K562 (cell line): ENCODE measurements around the gene RAB43. TPM values are rescaled to one million over a fixed set of nuclear protein-coding genes. Genes with fewer than 3 reads are reported as not detected.

Source experiments
- BCOR ChIP-seq: fragments of 450-650 bp; IDR thresholded peaks from 2 replicates; pipeline ENCODE4 v1.6.1; 2016
- CBX1 ChIP-seq: sonication (generic); IDR thresholded peaks from 2 replicates; pipeline ENCODE4 v1.6.1; 2016; ENCODE audit warnings: antibody characterized with exemption, low read depth, mild to moderate bottlenecking
- HNRNPLL ChIP-seq: fragments of 200-400 bp; formaldehyde crosslinking; IDR thresholded peaks from 2 replicates; pipeline ENCODE4 v1.6.1; 2017; ENCODE audit warnings: low read length, low read depth, mild to moderate bottlenecking; ENCODE audit not compliant: poor library complexity, severe bottlenecking
- MXI1 ChIP-seq: IDR thresholded peaks from 2 replicates; pipeline ENCODE4 v1.6.1; 2011; ENCODE audit warnings: low read depth, mild to moderate bottlenecking, improper control_type of control experiment, low read length
- NRF1 ChIP-seq, 2 experiments: fragments of 450-650 bp; IDR thresholded peaks in 1 of 2; conservative IDR thresholded peaks in 1 of 2; 2 replicates each; pipeline ENCODE4 v1.6.1; 2014; ENCODE audit warnings: mild to moderate bottlenecking in 2 of 2
- RBM25 ChIP-seq: fragments of 200-400 bp; formaldehyde crosslinking; IDR thresholded peaks from 2 replicates; pipeline ENCODE4 v1.6.1; 2018; ENCODE audit warnings: low read length, low read depth, moderate library complexity; ENCODE audit not compliant: severe bottlenecking
- RCOR1 ChIP-seq, 2 experiments: IDR thresholded peaks; 2 replicates each; pipeline ENCODE4 v1.6.1; 2012; ENCODE audit warnings: low read depth in 2 of 2, low read length in 2 of 2, borderline replicate concordance in 1 of 2, improper control_type of control experiment in 1 of 2
- SMARCA5 ChIP-seq: fragments of 450-650 bp; IDR thresholded peaks from 2 replicates; pipeline ENCODE4 v1.6.1; 2016
- SNRNP70 ChIP-seq: fragments of 200-400 bp; formaldehyde crosslinking; optimal IDR thresholded peaks from 2 replicates; pipeline ENCODE3; 2017; ENCODE audit warnings: low read depth, low read length
- TCFL5 ChIP-seq: fragments of 250-450 bp; sonication (Bioruptor Pico); conservative IDR thresholded peaks from 2 replicates; pipeline ENCODE4 v1.6.1; 2021; ENCODE audit warnings: mild to moderate bottlenecking, moderate library complexity, matching md5 sums
- ZC3H4 ChIP-seq: sonication (generic); formaldehyde crosslinking; IDR thresholded peaks from 2 replicates; pipeline ENCODE4 v1.9.0; 2021; ENCODE audit warnings: missing genetic modification reagents, borderline replicate concordance
- ZC3H8 ChIP-seq: fragments of 450-650 bp; IDR thresholded peaks from 2 replicates; pipeline ENCODE4 v1.6.1; 2017
- ZNF165 ChIP-seq: fragments of 250-450 bp; sonication (Bioruptor Pico); IDR thresholded peaks from 2 replicates; pipeline ENCODE4 v1.4.0; 2020; ENCODE audit warnings: borderline replicate concordance
- ZNF212 ChIP-seq: fragments of 450-650 bp; formaldehyde crosslinking; IDR thresholded peaks from 2 replicates; pipeline ENCODE4 v1.4.0; 2020; ENCODE audit warnings: mild to moderate bottlenecking
- ZNF41 ChIP-seq: fragments of 250-450 bp; sonication (Bioruptor Pico); conservative IDR thresholded peaks from 2 replicates; pipeline ENCODE4 v1.4.0; 2020; ENCODE audit warnings: mild to moderate bottlenecking
- polyA plus RNA-seq, 8 experiments: library from polyadenylated mRNA; depleted of rRNA in 4 of 8; stranded (reverse) in 5 of 8; unstranded in 3 of 8; fragments of >200 nt; fragmentation: Nextera tagmentation in 2 of 8; fragmentation: Illumina TruSeq in 1 of 8; extraction: Ambion mirVana in 2 of 8; extraction: Trizol in 1 of 8; gene quantifications; 2 replicates each; pipeline versions ENCODE4 v1.2.1 to v1.2.3, GENCODE V29; 2011 to 2014; ENCODE audit warnings: inconsistent platforms in 1 of 8, missing spikeins in 1 of 8
- total RNA-seq, 7 experiments: library from RNA; depleted of rRNA in 6 of 7; stranded (reverse); fragments of >200 nt in 6 of 7; fragmentation: Illumina TruSeq in 2 of 7; extraction: Trizol in 2 of 7; gene quantifications; 2 replicates each; pipeline versions ENCODE4 v1.2.1 to v1.2.3, GENCODE V29; 2011 to 2021; ENCODE audit warnings: low replicate concordance in 1 of 7
- TF ChIP-seq, protein P1 (sequence below): fragments of 200-600 bp; sonication (generic); IDR thresholded peaks from one replicate; pipeline ENCODE4 v1.6.1; 2012; ENCODE audit warnings: mild to moderate bottlenecking, low read depth, low read length, inconsistent platforms
- TF ChIP-seq, protein P2 (sequence below): fragments of 450-650 bp; formaldehyde crosslinking; IDR thresholded peaks from 2 replicates; pipeline ENCODE4 v1.4.0; 2020; ENCODE audit warnings: mild to moderate bottlenecking, moderate library complexity

The RAB43 gene
- total and polyA plus RNA-seq, 9 of the 15 experiments (the other 6 are each of a cell fraction or from before 2014, with no cell fraction given), result 0.04 to 6.8 (median 1.7) TPM; not detected in 2

DNA sequence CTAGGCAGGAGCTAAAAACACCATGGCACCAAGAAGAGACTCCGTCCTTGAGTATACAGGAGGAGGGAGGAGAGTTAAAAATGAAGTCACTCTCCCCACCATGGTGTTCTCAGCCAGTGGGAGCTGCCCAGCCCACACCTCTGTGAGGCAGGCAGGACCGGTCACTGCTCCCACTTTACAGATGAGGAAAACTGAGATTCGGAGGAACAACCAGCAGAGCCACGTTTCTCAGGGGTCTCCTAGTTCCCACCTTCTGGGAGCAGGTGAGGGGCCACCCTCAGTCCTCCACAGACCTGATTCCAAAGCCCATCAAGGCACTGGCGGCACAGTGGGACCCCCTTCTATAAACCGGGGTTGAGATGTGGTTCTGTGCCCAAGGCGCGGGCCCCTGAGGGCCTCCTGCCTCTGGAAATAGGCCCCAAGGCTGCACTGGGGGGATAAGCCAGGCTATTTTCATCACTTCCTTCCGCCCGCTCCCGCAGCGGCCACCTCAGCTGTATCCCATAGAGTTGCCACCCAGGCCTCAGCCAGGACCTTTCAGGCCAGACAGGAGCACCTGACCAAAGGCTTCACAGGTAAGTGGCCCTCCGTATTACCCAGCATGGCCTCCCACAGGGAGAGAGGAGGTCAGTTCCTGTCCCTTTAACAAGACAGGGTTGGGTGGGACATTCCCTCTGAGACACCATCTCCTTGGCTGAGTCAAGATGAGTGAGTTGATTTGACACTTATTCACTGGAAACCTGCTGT, 61.2 kb downstream of the RAB43 start, which contains the start of gene GP9 (continued):
- TF ChIP-seq, protein P1, sequence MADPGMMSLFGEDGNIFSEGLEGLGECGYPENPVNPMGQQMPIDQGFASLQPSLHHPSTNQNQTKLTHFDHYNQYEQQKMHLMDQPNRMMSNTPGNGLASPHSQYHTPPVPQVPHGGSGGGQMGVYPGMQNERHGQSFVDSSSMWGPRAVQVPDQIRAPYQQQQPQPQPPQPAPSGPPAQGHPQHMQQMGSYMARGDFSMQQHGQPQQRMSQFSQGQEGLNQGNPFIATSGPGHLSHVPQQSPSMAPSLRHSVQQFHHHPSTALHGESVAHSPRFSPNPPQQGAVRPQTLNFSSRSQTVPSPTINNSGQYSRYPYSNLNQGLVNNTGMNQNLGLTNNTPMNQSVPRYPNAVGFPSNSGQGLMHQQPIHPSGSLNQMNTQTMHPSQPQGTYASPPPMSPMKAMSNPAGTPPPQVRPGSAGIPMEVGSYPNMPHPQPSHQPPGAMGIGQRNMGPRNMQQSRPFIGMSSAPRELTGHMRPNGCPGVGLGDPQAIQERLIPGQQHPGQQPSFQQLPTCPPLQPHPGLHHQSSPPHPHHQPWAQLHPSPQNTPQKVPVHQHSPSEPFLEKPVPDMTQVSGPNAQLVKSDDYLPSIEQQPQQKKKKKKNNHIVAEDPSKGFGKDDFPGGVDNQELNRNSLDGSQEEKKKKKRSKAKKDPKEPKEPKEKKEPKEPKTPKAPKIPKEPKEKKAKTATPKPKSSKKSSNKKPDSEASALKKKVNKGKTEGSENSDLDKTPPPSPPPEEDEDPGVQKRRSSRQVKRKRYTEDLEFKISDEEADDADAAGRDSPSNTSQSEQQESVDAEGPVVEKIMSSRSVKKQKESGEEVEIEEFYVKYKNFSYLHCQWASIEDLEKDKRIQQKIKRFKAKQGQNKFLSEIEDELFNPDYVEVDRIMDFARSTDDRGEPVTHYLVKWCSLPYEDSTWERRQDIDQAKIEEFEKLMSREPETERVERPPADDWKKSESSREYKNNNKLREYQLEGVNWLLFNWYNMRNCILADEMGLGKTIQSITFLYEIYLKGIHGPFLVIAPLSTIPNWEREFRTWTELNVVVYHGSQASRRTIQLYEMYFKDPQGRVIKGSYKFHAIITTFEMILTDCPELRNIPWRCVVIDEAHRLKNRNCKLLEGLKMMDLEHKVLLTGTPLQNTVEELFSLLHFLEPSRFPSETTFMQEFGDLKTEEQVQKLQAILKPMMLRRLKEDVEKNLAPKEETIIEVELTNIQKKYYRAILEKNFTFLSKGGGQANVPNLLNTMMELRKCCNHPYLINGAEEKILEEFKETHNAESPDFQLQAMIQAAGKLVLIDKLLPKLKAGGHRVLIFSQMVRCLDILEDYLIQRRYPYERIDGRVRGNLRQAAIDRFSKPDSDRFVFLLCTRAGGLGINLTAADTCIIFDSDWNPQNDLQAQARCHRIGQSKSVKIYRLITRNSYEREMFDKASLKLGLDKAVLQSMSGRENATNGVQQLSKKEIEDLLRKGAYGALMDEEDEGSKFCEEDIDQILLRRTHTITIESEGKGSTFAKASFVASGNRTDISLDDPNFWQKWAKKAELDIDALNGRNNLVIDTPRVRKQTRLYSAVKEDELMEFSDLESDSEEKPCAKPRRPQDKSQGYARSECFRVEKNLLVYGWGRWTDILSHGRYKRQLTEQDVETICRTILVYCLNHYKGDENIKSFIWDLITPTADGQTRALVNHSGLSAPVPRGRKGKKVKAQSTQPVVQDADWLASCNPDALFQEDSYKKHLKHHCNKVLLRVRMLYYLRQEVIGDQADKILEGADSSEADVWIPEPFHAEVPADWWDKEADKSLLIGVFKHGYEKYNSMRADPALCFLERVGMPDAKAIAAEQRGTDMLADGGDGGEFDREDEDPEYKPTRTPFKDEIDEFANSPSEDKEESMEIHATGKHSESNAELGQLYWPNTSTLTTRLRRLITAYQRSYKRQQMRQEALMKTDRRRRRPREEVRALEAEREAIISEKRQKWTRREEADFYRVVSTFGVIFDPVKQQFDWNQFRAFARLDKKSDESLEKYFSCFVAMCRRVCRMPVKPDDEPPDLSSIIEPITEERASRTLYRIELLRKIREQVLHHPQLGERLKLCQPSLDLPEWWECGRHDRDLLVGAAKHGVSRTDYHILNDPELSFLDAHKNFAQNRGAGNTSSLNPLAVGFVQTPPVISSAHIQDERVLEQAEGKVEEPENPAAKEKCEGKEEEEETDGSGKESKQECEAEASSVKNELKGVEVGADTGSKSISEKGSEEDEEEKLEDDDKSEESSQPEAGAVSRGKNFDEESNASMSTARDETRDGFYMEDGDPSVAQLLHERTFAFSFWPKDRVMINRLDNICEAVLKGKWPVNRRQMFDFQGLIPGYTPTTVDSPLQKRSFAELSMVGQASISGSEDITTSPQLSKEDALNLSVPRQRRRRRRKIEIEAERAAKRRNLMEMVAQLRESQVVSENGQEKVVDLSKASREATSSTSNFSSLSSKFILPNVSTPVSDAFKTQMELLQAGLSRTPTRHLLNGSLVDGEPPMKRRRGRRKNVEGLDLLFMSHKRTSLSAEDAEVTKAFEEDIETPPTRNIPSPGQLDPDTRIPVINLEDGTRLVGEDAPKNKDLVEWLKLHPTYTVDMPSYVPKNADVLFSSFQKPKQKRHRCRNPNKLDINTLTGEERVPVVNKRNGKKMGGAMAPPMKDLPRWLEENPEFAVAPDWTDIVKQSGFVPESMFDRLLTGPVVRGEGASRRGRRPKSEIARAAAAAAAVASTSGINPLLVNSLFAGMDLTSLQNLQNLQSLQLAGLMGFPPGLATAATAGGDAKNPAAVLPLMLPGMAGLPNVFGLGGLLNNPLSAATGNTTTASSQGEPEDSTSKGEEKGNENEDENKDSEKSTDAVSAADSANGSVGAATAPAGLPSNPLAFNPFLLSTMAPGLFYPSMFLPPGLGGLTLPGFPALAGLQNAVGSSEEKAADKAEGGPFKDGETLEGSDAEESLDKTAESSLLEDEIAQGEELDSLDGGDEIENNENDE, result no peak
- TF ChIP-seq, protein P2, sequence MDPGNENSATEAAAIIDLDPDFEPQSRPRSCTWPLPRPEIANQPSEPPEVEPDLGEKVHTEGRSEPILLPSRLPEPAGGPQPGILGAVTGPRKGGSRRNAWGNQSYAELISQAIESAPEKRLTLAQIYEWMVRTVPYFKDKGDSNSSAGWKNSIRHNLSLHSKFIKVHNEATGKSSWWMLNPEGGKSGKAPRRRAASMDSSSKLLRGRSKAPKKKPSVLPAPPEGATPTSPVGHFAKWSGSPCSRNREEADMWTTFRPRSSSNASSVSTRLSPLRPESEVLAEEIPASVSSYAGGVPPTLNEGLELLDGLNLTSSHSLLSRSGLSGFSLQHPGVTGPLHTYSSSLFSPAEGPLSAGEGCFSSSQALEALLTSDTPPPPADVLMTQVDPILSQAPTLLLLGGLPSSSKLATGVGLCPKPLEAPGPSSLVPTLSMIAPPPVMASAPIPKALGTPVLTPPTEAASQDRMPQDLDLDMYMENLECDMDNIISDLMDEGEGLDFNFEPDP (CRISPR knock-in tag), result no peak
- TF ChIP-seq TCFL5 (CRISPR knock-in tag), result no peak
- no peak for TF ChIP-seq MXI1
- 0 out of 2 replicates have a peak, but pooled peaks have one; percentile 52 for TF ChIP-seq SMARCA5
- no peak for TF ChIP-seq ZC3H8
- no peak for TF ChIP-seq ZC3H4 (CRISPR knock-in tag)
- 0 out of 2 replicates have a peak, but pooled peaks have one; percentile 53 for TF ChIP-seq CBX1
- TF ChIP-seq SNRNP70, result no peak
- TF ChIP-seq ZNF165 (CRISPR knock-in tag), result no peak
- no peak for TF ChIP-seq ZNF41
- peak; percentile 93 for TF ChIP-seq BCOR
- TF ChIP-seq NRF1 (conservative IDR thresholded peaks at IDR 0.05 in 1 of 2, IDR thresholded peaks at IDR 0.05 in 1 of 2), result no peak
- TF ChIP-seq HNRNPLL, result no peak
- peak in 1 of 2 experiments; percentile 49; a peak in 2 of 4 replicates for TF ChIP-seq RCOR1 (IDR thresholded peaks at IDR 0.05; ENCODE audit: borderline replicate concordance in 1 of 2, low read depth in 2 of 2, low read length in 2 of 2)
- TF ChIP-seq ZNF212 (CRISPR knock-in tag), result no peak
- peak; percentile 78 for TF ChIP-seq RBM25
